ENCODE results near the gene HERC3. TPM values are rescaled to one million over a fixed set of nuclear protein-coding genes. Genes with fewer than 3 reads are reported as not detected.

HERC3 gene
- total and polyA plus RNA-seq, 2 experiments from 2014 or later: 2.2 to 2.4 TPM

DNA sequence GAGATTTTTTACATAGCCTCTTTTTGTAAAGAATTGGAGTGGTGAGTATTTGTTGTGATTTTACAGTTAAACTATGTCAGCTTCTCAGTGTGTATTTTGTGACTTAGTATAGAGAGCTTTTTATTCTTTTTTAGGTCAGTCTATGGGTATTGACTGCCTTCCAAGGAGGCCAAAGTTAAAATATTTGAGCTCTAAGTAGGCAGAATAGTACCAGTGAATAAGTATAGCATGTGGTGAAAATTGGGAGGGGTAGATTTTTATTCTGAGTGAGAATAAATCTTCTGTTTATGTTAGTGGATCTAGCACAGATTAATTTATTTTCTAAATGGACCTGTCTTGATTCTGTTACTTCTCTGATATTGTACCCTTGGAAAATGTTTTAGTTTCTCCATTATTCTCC lies 37.5 kb downstream of the HERC3 start:
- Mint-ChIP-seq H3K27me3 (ENCODE audit: insufficient read depth, low read depth, poor library complexity) (peaks cover 2% of the 10 kb centered on the region), H3K9me3 (no peaks in the 10 kb centered on the region), H3K4me1 (peaks cover 2% of the 10 kb centered on the region; the same call in 1 of the 3 replicates), H3K27ac (no peak overlapping the region), H3K36me3 (ENCODE audit: low read depth) (no peaks in the 10 kb centered on the region), H3K4me3 (no peak overlapping the region)
- DNase-seq (ENCODE audit: low spot score) (no peak), ATAC-seq (no peak)
- Histone ChIP-seq H3K4me2 (no peak overlapping the region), H3K79me2 (replicated peaks; ENCODE audit: insufficient read depth) (no peaks in the 10 kb centered on the region), H3K27ac (ENCODE audit: low read depth) (no peak overlapping the region), H3K27me3 (ENCODE audit: insufficient read depth) (no peaks in the 10 kb centered on the region), H3K4me1 (ENCODE audit: insufficient read depth) (no peaks in the 10 kb centered on the region), H4K20me1 (replicated peaks; ENCODE audit: insufficient read depth) (no peaks in the 10 kb centered on the region), H3F3A (replicated peaks; ENCODE audit: low read depth) (no peaks in the 10 kb centered on the region), H3K4me3 (no peak overlapping the region), H3K9me2 (ENCODE audit: insufficient read depth) (no peaks in the 10 kb centered on the region; the same call in 1 of the 2 replicates), H2AFZ (no peak overlapping the region), H3K36me3 (ENCODE audit: insufficient read depth) (no peaks in the 10 kb centered on the region)
- TF ChIP-seq POLR2AphosphoS5 (IDR thresholded peaks at IDR 0.05; ENCODE audit: low read depth): no peak
- TF ChIP-seq ZNF114 (CRISPR knock-in tag; IDR thresholded peaks at IDR 0.05): no peak
- no peak for TF ChIP-seq JUNB (IDR thresholded peaks at IDR 0.05; ENCODE audit: unreplicated experiment)
- TF ChIP-seq, protein P1, sequence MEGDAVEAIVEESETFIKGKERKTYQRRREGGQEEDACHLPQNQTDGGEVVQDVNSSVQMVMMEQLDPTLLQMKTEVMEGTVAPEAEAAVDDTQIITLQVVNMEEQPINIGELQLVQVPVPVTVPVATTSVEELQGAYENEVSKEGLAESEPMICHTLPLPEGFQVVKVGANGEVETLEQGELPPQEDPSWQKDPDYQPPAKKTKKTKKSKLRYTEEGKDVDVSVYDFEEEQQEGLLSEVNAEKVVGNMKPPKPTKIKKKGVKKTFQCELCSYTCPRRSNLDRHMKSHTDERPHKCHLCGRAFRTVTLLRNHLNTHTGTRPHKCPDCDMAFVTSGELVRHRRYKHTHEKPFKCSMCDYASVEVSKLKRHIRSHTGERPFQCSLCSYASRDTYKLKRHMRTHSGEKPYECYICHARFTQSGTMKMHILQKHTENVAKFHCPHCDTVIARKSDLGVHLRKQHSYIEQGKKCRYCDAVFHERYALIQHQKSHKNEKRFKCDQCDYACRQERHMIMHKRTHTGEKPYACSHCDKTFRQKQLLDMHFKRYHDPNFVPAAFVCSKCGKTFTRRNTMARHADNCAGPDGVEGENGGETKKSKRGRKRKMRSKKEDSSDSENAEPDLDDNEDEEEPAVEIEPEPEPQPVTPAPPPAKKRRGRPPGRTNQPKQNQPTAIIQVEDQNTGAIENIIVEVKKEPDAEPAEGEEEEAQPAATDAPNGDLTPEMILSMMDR (conservative IDR thresholded peaks at IDR 0.05; ENCODE audit: low read depth in 2 of 2): no peak
- TF ChIP-seq, protein P2, sequence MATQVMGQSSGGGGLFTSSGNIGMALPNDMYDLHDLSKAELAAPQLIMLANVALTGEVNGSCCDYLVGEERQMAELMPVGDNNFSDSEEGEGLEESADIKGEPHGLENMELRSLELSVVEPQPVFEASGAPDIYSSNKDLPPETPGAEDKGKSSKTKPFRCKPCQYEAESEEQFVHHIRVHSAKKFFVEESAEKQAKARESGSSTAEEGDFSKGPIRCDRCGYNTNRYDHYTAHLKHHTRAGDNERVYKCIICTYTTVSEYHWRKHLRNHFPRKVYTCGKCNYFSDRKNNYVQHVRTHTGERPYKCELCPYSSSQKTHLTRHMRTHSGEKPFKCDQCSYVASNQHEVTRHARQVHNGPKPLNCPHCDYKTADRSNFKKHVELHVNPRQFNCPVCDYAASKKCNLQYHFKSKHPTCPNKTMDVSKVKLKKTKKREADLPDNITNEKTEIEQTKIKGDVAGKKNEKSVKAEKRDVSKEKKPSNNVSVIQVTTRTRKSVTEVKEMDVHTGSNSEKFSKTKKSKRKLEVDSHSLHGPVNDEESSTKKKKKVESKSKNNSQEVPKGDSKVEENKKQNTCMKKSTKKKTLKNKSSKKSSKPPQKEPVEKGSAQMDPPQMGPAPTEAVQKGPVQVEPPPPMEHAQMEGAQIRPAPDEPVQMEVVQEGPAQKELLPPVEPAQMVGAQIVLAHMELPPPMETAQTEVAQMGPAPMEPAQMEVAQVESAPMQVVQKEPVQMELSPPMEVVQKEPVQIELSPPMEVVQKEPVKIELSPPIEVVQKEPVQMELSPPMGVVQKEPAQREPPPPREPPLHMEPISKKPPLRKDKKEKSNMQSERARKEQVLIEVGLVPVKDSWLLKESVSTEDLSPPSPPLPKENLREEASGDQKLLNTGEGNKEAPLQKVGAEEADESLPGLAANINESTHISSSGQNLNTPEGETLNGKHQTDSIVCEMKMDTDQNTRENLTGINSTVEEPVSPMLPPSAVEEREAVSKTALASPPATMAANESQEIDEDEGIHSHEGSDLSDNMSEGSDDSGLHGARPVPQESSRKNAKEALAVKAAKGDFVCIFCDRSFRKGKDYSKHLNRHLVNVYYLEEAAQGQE (IDR thresholded peaks at IDR 0.05; ENCODE audit: unreplicated experiment): no peak
- TF ChIP-seq NANOG (IDR thresholded peaks at IDR 0.05; ENCODE audit: borderline replicate concordance): no peak
- TF ChIP-seq, protein P3, sequence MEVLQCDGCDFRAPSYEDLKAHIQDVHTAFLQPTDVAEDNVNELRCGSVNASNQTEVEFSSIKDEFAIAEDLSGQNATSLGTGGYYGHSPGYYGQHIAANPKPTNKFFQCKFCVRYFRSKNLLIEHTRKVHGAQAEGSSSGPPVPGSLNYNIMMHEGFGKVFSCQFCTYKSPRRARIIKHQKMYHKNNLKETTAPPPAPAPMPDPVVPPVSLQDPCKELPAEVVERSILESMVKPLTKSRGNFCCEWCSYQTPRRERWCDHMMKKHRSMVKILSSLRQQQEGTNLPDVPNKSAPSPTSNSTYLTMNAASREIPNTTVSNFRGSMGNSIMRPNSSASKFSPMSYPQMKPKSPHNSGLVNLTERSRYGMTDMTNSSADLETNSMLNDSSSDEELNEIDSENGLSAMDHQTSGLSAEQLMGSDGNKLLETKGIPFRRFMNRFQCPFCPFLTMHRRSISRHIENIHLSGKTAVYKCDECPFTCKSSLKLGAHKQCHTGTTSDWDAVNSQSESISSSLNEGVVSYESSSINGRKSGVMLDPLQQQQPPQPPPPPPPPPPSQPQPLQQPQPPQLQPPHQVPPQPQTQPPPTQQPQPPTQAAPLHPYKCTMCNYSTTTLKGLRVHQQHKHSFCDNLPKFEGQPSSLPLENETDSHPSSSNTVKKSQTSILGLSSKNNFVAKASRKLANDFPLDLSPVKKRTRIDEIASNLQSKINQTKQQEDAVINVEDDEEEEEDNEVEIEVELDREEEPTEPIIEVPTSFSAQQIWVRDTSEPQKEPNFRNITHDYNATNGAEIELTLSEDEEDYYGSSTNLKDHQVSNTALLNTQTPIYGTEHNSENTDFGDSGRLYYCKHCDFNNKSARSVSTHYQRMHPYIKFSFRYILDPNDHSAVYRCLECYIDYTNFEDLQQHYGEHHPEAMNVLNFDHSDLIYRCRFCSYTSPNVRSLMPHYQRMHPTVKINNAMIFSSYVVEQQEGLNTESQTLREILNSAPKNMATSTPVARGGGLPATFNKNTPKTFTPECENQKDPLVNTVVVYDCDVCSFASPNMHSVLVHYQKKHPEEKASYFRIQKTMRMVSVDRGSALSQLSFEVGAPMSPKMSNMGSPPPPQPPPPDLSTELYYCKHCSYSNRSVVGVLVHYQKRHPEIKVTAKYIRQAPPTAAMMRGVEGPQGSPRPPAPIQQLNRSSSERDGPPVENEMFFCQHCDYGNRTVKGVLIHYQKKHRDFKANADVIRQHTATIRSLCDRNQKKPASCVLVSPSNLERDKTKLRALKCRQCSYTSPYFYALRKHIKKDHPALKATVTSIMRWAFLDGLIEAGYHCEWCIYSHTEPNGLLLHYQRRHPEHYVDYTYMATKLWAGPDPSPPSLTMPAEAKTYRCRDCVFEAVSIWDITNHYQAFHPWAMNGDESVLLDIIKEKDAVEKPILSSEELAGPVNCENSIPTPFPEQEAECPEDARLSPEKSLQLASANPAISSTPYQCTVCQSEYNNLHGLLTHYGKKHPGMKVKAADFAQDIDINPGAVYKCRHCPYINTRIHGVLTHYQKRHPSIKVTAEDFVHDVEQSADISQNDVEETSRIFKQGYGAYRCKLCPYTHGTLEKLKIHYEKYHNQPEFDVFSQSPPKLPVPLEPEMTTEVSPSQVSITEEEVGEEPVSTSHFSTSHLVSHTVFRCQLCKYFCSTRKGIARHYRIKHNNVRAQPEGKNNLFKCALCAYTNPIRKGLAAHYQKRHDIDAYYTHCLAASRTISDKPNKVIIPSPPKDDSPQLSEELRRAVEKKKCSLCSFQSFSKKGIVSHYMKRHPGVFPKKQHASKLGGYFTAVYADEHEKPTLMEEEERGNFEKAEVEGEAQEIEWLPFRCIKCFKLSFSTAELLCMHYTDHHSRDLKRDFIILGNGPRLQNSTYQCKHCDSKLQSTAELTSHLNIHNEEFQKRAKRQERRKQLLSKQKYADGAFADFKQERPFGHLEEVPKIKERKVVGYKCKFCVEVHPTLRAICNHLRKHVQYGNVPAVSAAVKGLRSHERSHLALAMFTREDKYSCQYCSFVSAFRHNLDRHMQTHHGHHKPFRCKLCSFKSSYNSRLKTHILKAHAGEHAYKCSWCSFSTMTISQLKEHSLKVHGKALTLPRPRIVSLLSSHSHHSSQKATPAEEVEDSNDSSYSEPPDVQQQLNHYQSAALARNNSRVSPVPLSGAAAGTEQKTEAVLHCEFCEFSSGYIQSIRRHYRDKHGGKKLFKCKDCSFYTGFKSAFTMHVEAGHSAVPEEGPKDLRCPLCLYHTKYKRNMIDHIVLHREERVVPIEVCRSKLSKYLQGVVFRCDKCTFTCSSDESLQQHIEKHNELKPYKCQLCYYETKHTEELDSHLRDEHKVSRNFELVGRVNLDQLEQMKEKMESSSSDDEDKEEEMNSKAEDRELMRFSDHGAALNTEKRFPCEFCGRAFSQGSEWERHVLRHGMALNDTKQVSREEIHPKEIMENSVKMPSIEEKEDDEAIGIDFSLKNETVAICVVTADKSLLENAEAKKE (CRISPR knock-in tag; IDR thresholded peaks at IDR 0.05): no peak
- TF ChIP-seq CREB1 (CRISPR knock-in tag; IDR thresholded peaks at IDR 0.05; ENCODE audit: low read depth): no peak
- TF ChIP-seq, protein P4, sequence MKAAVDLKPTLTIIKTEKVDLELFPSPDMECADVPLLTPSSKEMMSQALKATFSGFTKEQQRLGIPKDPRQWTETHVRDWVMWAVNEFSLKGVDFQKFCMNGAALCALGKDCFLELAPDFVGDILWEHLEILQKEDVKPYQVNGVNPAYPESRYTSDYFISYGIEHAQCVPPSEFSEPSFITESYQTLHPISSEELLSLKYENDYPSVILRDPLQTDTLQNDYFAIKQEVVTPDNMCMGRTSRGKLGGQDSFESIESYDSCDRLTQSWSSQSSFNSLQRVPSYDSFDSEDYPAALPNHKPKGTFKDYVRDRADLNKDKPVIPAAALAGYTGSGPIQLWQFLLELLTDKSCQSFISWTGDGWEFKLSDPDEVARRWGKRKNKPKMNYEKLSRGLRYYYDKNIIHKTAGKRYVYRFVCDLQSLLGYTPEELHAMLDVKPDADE (IDR thresholded peaks at IDR 0.05): no peak
